Mucosa of rectum (tissue), 2 donors: ENCODE data around the gene DYDC2.

Source experiments
- H3K27ac ChIP-seq, 2 donors: one replicate each; pipeline ENCODE4 v1.7.0; 2013; ENCODE audit warnings: inconsistent platforms in 2 of 2, low read depth in 2 of 2, low read length in 2 of 2
- H3K27me3 ChIP-seq, 2 donors: one replicate each; pipeline ENCODE4 v1.7.0; 2013; ENCODE audit warnings: low read length in 2 of 2; ENCODE audit not compliant: control insufficient read depth in 2 of 2, insufficient read depth in 2 of 2
- H3K36me3 ChIP-seq, 2 donors: one replicate each; pipeline ENCODE4 v1.7.0; 2013; ENCODE audit warnings: low read length in 2 of 2; ENCODE audit not compliant: control insufficient read depth in 2 of 2, insufficient read depth in 2 of 2
- H3K4me1 ChIP-seq, 2 donors: one replicate each; pipeline ENCODE4 v1.7.0; 2013; ENCODE audit warnings: low read length in 2 of 2, mild to moderate bottlenecking in 1 of 2; ENCODE audit not compliant: control insufficient read depth in 2 of 2, insufficient read depth in 2 of 2
- H3K4me3 ChIP-seq, 2 donors: one replicate each; pipeline ENCODE4 v1.7.0; 2013; ENCODE audit warnings: low read length in 2 of 2
- H3K9ac ChIP-seq, 2 donors: one replicate each; pipeline ENCODE4 v1.7.0; 2013; ENCODE audit warnings: low read length in 2 of 2, low read depth in 1 of 2, mild to moderate bottlenecking in 1 of 2
- H3K9me3 ChIP-seq, 2 donors: one replicate each; pipeline ENCODE4 v1.7.0; 2013; ENCODE audit warnings: low read length in 2 of 2; ENCODE audit not compliant: control insufficient read depth in 2 of 2
- donor health status: healthy.
- donor health status: Normal muscosa, but diverticular disease.

DYDC2 gene

DNA sequence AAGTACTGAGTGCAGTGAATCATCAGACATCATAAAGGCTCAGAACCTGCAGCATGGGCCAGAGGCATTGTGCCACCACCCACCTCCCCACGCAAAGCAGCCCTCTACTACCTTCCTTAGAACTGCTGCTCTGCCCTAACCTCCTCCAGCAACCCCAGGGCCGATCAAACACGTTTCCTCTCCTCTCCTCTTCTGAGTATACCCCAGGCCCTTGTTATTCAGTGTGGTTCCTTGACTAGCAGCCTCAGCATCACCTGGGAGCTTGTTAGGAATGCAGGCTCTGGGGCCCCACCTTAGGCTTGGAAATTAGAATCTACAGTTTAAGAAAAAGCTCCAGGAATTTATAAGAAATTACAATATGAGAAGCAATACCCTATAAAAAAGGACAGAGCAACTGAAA is 33.3 kb upstream of the DYDC2 start:
- Histone ChIP-seq H3K36me3 (no peaks in the 10 kb centered on the region), H3K4me3 (no peak overlapping the region), H3K9me3 (no peaks in the 10 kb centered on the region), H3K27ac (no peak overlapping the region), H3K27me3 (peaks cover 0 to 3% of the 10 kb centered on the region in 2 donors), H3K9ac (no peak overlapping the region), H3K4me1 (no peaks in the 10 kb centered on the region)

GRCh38 chr10:80324086-80324485 is 32.5 kb upstream of the DYDC2 start:
- Histone ChIP-seq H3K27ac (no peak overlapping the region), H3K4me1 (no peaks in the 10 kb centered on the region), H3K9me3 (no peaks in the 10 kb centered on the region), H3K27me3 (peaks cover 0 to 3% of the 10 kb centered on the region in 2 donors), H3K9ac (no peak overlapping the region), H3K36me3 (no peaks in the 10 kb centered on the region), H3K4me3 (no peak overlapping the region)

- Histone ChIP-seq H3K27me3 (peaks cover 0 to 3% of the 10 kb centered on the region in 2 donors), H3K9ac (no peak overlapping the region), H3K36me3 (no peaks in the 10 kb centered on the region), H3K9me3 (no peaks in the 10 kb centered on the region), H3K27ac (no peak overlapping the region), H3K4me3 (no peak overlapping the region), H3K4me1 (no peaks in the 10 kb centered on the region)
These were observed 31.7 kb upstream of the DYDC2 start for GRCh38 chr10:80324891-80325364.

GRCh38 chr10:80333983-80334382 is 22.6 kb upstream of the DYDC2 start:
- no peaks in the 10 kb centered on the region for H3K9me3 ChIP-seq
- H3K27me3 ChIP-seq, result peaks cover 0 to 2% of the 10 kb centered on the region in 2 donors
- H3K9ac ChIP-seq, result no peak overlapping the region
- H3K27ac ChIP-seq, result no peak overlapping the region
- no peak overlapping the region for H3K4me3 ChIP-seq
- no peaks in the 10 kb centered on the region for H3K36me3 ChIP-seq
- H3K4me1 ChIP-seq, result no peaks in the 10 kb centered on the region

GRCh38 chr10:80344276-80344675 is 12.3 kb upstream of the DYDC2 start:
- no peaks in the 10 kb centered on the region for H3K4me1 ChIP-seq
- no peak overlapping the region for H3K4me3 ChIP-seq
- H3K9ac ChIP-seq, result no peak overlapping the region
- H3K36me3 ChIP-seq, result no peaks in the 10 kb centered on the region
- H3K27ac ChIP-seq, result no peak overlapping the region
- no peaks in the 10 kb centered on the region for H3K9me3 ChIP-seq
- peaks cover 0 to 1% of the 10 kb centered on the region in 2 donors for H3K27me3 ChIP-seq

GRCh38 chr10:80344912-80345311 is 11.7 kb upstream of the DYDC2 start:
- H3K27ac ChIP-seq, result no peak overlapping the region
- no peak overlapping the region for H3K9ac ChIP-seq
- no peaks in the 10 kb centered on the region for H3K36me3 ChIP-seq
- no peak overlapping the region for H3K4me3 ChIP-seq
- H3K9me3 ChIP-seq, result no peaks in the 10 kb centered on the region
- no peaks in the 10 kb centered on the region for H3K4me1 ChIP-seq
- H3K27me3 ChIP-seq, result peaks cover 0 to 1% of the 10 kb centered on the region in 2 donors

DNA sequence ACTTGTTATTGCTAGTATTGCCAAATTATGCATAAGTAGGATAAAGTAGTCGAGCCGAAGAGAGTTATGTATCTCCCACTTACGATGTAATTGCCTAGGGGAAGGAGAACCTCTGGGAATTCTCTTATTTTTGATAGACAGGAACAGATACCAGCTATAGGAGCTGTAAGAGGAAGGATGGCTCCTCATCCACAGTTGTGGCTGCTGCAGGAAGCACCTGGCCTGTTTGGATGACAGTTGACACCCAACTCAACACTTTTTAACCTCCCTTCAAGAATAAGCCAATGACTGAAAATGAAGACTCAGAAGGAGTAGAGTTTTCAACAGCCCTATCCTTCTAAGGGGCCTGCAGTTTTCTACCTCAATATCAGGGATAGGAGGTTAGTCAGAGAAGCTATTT is 6.3 kb upstream of the DYDC2 start:
- Histone ChIP-seq H3K27me3 (peaks cover 0 to 3% of the 10 kb centered on the region in 2 donors), H3K9me3 (no peaks in the 10 kb centered on the region), H3K27ac (no peak overlapping the region), H3K4me3 (no peak overlapping the region), H3K9ac (no peak overlapping the region), H3K36me3 (no peaks in the 10 kb centered on the region), H3K4me1 (no peaks in the 10 kb centered on the region)

GRCh38 chr10:80351220-80351619 is 5.4 kb upstream of the DYDC2 start:
- H3K9ac ChIP-seq, result no peak overlapping the region
- H3K27ac ChIP-seq, result no peak overlapping the region
- H3K4me1 ChIP-seq, result no peaks in the 10 kb centered on the region
- H3K9me3 ChIP-seq, result no peaks in the 10 kb centered on the region
- peaks cover 3 to 4% of the 10 kb centered on the region in 2 donors for H3K27me3 ChIP-seq
- H3K4me3 ChIP-seq, result no peak overlapping the region
- H3K36me3 ChIP-seq, result no peaks in the 10 kb centered on the region

GRCh38 chr10:80356989-80357850 is 639 bp downstream of the DYDC2 start:
- Histone ChIP-seq H3K9me3 (no peaks in the 10 kb centered on the region), H3K4me1 (no peaks in the 10 kb centered on the region), H3K27me3 (peaks cover 4 to 14% of the 10 kb centered on the region in 2 donors), H3K27ac (no peak overlapping the region), H3K9ac (no peak overlapping the region), H3K36me3 (no peaks in the 10 kb centered on the region), H3K4me3 (peak overlapping the region; percentile 4 to 43)

GRCh38 chr10:80357851-80358125 is 1.2 kb downstream of the DYDC2 start:
- no peaks in the 10 kb centered on the region for H3K36me3 ChIP-seq
- H3K4me1 ChIP-seq, result no peaks in the 10 kb centered on the region
- H3K27ac ChIP-seq, result no peak overlapping the region
- H3K4me3 ChIP-seq, result no peak overlapping the region
- no peak overlapping the region for H3K9ac ChIP-seq
- H3K9me3 ChIP-seq, result no peaks in the 10 kb centered on the region
- peaks cover 4 to 14% of the 10 kb centered on the region in 2 donors for H3K27me3 ChIP-seq
